Measurements from ENCODE around the gene HERC5.

Gene HERC5

DNA sequence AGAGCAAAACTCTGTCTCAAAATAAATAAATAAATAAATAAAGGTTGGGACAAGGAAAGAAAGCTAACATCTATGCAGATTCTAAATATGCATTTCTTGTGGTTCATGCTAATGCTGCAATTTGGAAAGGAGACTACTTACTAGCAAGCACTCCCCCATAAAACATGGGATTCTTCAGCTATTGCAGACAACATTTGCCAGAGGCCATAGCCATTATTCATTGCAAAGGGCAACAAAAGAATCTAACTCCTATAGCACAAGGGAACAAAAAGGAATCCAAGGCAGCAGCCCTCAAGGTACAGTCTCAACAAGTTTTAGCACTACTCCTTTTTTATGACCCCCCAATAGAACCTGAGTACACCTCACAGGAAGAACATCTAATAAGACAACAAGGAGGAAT, 8.0 kb upstream of the HERC5 start:
- no peak for DNase-seq

DNA sequence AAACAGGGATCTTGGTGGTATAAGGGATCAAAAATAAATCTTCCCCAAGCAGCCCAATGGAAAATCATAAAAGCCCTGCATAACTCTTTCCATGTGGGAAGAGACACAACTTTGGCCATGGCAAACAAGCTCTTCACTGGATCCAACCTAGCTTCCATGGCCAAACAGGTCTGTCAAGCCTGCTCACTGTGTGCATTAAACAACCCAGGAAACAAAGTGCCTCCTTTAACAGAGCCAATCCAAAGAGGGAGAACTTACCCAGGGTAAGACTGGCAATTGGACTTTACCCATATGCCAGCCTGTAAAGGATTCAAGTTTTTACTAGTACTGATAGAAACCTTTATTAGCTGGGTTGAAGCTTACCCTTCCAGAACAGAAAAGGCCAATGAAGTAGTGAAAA, 7.6 kb upstream of the HERC5 start:
- DNase-seq: no peak

DNA sequence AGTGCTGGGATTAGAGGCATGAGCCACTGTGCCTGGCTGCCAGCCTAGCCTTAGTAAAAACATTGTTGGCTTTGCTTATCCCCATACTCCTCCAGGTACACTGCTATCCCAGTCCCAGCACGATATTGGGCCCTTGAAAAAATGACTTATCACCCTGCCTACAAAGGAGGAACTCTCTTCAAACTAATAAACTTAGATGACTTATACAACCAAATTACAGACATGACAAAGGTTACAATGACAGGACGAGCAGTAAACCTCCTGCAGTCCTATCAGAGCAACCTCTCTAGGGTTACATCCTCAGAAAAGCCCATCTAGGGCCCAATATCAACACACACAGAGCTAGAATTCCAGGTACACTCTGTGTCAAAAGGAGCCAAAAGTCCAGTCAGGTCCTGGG, 5.7 kb upstream of the HERC5 start:
- no peak for DNase-seq

DNA sequence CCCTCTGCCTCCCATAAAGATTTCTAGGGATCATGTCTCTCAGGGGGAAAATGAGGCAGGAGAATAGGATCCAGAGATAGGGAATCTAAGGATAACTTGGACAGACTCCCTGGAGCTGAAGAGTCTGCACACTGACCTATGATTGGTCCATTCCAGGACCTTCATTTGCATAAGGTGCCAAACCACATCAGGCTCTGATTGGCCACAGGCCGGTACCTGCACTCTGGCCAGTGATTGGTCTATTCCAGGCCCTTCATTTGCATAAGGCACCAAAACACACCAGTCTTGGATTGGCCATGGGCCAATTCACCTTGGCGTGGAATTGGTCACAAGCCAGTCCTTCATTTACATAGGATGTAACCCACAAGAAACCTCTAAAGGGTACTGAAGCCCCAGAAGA, 4.0 kb upstream of the HERC5 start:
- DNase-seq: no peak

DNA sequence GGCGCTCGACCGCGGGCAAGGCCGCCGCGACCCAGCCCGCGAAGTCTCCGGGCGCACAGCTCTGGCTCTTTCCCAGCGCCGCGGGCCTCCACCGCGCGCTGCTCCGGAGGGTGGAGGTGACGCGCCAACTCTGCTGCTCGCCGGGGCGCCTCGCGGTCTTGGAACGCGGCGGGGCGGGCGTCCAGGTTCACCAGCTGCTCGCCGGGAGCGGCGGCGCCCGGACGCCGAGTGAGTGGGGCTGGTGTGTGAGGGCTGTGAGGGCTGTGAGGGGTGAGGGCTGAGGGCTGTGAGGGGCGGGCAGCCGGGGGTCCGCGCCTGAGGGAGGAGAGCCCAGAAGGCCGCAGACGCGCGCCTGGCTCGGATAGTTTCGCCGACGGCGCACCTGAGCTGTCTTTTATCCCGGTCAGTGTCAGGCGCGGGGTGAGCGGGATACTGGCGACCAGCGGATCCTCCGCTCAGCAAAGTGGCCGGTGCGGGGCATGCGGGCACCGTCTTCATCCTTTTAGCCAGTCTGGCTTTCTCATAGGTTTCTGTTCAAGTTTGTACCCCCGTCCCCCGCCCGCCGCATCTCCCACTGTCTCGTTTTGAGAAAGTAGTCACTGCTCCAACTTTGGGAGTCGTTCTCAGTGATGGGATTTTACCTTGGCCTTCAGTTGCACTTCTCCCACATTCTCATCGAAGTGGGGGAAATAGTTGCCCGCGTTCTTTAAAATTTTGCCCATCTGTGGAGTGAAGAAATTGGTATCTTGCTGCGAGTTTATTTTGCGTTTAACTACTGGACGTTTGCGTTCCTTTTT, 586 bp downstream of the HERC5 start:
- DNase-seq: peak; percentile 53

DNA sequence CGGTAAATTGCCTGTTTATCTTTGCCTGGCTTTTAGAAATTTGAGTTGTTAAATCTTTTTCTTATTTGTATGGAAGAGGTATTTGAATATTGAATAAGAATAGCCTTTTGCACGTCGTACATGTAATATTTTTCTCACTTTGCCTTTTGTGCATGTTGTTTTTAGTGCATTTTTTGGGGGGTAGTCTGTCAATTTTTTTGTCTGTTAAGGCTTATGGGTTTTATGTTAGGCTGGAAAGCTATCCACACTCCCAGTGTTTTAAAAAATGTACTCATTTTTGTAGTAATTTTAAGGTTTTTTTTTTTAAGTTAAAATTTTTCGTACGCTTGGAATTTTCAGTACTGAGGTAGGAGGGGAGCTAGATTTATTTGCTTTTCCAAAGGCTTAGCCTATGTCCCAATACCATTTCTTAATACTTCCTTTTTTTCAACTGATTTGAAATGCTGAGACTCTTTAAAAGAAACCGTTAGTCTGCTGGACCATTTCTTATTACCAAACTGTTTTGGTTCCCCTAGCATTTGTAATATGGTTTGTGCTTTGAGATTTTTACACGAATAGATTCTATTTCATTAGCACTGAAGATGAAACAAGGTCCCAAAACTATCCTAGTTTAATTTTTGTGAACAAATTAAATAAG, 1.3 kb downstream of the HERC5 start:
- no peak for DNase-seq

DNA sequence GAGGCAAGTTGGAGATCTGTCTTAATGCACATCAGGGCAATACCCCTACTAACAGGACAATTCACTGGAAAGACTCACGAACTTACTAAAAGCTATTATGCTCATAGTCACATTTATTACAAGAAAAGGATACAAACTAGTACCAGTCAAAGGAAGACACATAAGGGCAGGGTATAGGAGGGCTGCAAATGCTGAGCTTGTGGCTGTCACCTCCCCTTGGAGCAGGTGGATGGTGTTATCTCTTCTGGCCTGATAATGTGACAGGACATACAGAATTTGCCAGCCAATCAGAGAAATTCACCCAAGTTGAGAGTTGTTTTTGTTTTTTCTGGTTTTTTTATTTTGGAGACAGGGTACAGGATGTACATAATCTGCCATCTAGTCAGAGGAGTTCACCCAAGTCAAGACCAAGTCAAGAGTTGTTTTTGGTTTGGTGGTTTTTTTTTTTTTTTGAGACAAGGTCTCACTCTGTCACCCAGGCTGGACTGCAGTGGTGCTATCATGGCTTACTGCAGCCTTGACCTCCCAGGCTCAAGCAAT, 8.8 kb downstream of the HERC5 start:
- no peak for DNase-seq

DNA sequence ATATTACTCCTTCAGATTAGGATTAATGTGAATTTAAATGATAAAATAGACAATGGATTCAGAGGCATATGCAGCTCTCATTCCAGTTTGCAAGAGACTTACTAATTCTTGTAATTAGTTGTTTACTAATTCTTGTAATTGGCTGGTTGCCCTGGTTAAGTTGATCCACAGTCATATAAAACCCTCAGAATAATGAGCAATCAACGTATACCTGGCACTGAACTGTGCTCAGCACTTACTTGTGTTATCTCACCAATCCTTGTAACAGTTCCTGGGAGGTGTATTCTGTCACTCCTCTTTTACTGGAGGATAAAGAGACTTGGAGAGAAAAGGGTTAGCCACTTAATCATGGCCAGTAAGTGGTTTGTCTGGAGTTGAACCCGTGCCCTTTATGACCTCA, 10.5 kb downstream of the HERC5 start:
- DNase-seq: no peak

DNA sequence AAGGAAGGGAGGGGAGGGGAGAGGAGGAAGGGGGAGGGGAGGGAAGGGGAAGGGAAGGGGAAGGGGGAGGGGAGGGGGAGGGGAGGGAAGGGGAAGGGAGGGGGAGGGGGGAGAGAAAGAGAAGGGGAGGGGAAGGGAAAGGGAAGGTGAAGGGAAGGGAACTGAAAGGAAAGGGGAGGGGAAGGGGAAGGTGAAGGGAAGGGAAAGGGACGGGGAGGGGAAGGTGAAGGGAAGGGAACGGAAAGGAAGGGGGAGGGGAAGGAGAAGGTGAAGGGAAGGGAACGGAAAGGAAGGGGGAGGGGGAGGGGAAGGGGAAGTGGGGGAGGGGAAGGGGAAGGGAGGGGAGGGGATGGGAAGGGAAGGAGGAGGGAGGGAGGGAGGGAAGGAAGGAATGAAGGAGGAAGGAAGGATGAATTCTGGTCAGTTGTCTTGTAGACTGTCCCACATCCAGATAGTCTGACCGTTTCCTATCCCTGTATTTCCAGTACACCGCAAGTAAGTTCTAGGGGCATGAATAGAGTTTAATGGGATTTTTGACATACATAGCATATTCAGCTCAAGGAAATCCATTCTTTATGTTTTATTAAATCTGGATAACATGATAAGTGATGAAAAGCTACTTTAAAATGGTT, 20.4 kb downstream of the HERC5 start:
- DNase-seq: no peak

DNA sequence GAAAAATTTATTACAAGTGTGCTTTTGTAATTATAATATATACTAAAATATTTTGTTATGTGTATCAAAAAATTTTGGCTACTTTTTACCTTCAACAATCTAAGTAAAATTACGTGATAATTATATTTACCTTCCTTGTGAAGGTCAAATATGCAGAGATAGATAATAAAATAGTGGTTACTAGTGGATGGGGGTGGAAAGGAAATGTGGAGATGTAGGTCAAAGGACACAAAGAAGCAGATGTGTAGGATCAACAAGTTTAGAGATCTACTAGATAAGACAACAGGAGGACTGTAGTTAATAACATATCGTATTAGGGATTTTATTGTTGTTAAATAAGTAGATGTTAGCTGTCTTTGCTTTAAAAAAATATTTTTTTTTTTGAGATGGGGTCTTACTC, 21.3 kb downstream of the HERC5 start:
- no peak for DNase-seq

DNA sequence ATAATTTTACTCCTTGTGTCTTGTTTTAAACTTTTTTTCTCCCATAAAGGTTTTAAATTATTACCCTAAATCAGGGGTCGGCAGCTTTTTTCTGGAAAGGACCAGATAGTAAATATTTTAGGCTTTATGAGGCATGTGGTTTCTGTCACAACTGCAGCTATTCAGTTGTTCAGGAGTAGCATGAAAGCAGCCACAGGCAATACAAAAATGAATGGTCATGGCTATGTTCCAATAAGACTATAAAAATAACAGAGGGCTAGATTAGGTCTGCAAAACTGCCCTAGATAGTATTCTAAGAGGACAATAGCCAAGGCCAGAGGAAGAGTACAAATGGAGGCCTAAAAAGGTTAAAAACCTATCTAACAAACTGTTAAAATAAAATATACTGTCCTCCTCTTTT, 24.6 kb downstream of the HERC5 start:
- DNase-seq: no peak

DNA sequence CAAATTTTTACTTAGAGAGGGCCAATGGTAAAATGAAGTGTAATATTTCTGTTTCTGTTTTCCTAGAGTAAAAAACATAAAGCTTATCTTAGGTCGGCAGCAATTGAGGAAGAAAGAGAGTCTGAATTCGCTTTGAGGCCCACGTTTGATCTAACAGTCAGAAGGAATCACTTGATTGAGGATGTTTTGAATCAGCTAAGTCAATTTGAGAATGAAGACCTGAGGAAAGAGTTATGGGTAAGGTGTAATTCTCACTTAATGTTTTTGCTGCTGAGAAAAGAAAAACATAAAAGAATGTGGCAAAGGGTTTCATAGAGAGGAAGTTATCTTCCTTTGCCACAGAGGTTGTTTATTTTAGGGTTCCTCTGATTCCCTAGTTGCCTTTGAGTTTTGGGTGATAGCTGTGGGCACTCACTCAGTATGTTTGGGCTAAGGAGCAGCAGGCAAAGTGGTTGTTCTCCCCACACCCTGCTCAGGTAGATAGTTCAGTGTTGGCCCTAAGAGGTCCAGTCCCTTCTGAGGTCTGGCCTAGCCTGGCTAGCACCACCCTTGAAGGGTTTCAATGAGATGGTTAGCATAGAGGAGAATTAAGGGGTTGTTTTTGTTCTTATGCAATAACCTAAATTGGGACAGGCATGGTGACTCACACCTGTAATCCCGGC, 32.3 kb downstream of the HERC5 start:
- DNase-seq: no peak

DNA sequence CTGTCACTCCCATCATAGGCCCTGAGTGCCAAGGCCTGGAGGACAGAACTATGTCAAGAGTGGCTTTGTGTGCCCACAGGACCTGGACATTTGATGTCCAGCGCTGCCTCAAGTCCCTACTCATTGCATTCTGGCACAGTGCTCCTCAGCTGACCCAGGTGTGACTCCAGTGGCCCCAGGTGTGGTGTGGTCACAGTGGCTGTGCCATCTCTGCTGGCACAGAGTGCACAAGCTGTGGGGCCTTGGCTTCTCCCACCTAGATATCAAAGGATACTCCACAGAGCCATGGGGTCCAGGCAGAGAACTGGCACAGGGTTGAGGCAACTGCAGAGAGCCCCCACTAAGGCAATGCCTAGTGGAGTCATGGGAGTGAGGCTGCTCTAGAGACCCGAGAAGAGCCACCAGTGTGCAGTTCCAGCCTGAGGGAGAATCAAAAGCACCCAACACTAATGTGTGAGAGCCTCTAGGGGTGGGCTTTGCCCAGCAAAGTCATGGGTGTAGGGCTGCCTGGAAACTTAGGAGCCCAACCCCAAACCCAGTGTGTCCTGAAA, 41.0 kb downstream of the HERC5 start:
- DNase-seq: no peak

DNA sequence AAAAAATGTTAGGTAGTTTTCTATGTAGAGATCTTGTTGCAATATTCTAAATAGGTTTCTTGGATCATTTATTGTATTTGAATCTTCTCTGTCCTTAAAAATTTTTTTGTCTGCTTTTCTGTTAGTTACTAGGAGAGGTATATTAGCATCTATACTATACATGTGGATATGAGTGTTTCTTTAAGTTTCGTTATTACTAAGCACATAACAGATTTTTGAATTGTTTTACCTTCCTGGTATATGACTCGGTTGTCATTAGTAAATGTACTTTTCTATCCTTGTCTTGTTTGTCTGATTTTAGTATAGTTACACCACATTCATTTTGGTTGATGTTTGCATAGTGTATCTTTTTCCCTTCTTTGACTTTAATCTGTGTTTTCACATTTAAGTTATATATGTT, 46.4 kb downstream of the HERC5 start:
- no peak for DNase-seq

DNA sequence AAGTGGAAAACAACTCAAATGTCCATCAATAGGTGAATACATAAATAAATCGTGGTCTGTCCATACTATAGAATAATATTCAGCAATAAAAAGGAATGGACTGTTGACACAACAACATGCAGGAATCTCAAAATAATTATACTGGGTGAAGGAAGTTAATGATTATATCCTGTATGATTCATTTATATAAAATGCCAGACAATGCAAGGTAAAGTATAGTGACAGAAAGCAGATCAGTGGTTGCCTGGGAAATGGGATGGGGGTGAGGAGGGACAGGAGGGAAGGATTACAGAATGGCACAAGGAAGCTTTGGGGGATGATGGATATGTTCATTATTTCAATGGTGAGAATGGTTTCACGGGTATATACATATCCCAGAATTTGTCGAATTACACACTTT, 54.3 kb downstream of the HERC5 start:
- DNase-seq: no peak

DNA sequence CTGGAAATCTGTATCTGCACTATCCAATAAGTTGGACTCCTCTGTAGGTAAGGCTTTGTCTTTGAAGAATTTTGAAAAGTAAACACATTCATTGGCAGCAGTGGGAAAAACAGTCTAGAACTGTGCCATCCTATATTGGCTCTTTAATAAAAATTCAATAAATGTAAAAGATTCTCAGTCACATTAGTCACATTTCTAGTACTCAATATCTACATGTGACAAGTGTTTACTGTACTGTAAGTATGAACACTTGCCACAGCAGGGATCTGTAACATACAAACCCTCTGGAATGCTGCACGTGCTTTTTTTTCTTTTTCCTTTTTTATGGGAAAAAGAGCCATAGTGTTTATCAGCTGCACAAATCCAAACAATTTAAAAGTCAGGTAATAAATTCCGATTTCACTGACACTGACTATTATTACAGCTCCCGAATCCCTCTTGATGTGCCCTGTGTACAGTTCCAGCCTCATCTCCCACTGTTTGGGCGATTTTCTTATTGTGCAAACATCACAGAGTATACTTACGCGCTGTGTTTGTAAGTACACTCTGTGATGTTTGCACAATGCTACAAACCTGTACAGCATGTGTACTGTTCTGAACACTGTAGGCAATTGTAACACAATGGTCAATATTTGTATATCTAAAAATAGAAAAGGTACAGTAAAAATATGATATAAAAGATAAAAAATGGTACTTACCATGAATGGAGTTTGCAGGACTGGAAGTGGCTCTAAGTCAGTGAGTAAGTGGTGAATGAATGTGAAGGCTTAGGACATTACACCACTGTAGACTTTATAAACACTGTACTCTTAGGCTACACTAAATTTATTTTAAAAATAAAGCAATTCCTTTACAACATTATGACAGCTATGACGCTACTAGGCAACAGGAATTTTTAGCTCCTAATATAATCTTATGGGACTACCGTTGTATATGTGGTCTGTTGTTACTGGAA, 57.9 kb downstream of the HERC5 start:
- DNase-seq: no peak

DNA sequence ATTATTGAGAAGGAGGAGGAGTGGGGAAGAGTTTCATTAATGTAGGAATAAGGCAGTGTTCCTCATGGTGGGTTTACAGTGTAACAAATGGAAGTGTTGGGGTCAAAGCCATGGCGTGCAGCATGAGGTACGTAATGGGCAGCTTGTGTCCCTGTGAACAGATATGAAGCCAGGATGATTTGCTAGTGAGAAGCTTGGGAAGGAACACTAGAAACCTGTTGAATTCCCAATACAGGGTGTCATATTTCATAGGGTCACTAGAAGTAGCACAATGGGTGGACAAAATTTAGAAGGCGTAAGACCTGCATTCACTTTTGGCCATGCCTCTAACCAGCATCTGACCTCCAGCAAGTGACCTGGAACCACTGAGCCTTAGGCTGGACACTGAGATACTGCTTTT, 59.8 kb downstream of the HERC5 start:
- DNase-seq: no peak

DNA sequence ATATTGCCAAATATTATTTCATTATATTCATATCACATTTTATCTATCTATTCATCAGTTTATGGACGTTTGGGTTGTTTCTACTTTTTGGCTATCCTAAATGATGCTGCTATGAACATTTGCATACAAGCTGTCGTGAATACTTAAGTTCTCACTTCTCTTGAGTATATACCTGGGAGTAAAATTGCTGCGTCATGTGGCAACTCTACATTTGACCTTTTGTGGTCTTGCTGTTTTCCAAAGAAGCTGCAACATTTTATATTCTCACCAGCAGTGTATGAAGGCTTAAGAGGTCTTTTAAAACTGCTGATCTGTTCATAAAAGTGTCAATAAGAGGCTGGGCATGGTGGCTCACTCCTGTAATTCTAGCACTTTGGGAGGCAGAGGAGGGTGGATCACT, 60.9 kb downstream of the HERC5 start:
- no peak for DNase-seq

DNA sequence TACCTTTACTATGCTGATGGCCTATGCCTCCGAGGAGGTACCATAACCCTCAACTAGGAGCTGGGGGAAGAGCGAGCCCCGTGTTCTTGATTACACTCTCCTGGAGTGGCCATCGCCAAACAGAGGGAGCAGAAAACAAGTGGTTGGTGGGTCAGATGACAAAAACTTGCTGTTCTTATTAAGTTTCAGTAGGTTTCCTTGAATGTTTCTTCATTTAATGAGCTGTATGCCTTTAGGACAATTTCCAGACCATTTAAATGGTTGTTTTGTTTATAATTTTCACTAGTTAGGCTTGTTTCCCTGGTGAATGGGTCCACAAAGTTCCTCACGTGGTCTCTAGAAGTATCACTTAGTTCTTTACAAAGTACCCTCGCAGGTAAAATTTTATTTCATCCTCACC, 62.0 kb downstream of the HERC5 start:
- DNase-seq: no peak

DNA sequence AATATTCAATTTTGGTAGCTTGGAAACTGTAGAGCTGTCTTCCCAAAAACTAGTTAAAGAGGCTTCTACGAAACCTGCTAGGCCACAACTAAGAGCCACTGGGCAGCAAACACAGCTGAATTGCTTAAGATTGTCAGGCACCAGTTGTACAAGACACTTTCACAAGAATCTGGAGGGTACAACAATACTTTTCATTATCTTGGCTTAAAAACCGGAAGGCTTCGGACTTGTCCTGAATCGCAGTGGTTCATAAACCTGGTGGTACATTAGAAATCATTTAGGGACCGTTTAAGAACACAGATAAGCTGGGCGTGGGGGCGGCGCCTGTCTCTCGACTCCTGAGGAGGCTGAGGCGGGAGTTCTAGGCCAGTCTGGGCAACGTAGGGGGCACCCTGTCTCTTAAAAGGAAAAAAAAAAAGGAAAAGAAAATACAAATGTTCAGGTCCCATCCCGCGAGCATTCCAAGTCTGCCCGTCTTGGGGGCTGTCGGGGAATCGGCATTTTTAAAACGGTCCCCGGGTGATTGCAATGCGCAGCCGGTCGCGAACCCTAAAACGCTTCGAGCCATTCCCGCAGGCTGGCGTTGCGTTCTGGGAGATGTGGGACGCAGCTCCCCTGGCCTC, 65.9 kb downstream of the HERC5 start:
- DNase-seq: peak; percentile 60

DNA sequence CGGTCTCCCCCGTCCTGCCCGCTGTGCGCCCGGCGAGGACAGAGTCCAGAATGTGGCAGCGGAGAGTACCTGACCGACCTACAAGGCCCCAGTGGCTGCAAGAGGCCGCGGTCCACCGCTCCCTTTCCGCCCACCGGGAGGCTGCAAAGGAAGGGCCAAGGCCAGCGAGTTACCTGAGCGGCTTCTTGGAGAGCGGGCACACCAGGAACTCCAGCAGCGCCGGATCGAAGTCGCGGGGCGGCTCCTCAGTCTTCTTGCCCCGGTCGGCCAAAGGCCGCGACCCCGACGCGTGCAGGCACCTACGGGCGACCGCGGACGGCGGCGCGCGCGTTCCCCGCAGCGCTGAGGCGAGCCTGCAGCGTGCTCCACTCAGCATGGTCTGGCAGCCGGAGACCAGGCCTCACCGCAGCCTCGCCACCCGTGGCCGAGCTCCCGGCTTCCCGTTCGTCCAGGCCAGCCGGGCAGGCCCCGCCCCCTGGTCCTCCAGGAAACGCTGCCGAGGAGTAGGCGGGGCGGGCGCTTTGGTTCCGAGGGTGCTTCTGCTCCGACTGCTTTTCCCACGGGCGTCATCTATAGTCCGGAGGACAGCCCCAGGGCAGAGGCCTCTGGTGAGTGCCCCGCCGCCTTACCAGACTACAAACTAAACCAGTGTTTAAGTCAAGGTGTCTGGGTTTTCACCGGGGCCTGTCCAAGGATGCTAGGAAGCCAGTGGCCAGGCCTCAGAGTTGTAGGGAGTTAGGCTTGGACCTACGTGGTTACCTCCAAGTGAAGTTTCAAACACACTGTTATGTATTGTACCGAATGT, 66.6 kb downstream of the HERC5 start, which contains the start of gene PYURF:
TSS of gene PYURF (minus strand) at position 452 of the 805 bp plus-strand sequence. CDS start at position 376, 76 bp downstream.
- peak; percentile 88 for DNase-seq
